Lung (tissue), 12 donors: ENCODE data around the gene ZNF260. TPM values are rescaled to one million over a fixed set of nuclear protein-coding genes. Genes with fewer than 3 reads are reported as not detected.
A peak's percentile ranks its signal among the peaks of the same experiment; 100 is the strongest.

Source experiments
- ATAC-seq: fragments of 200-7000 bp; cut with Tn5 transposase; one replicate; pipeline ENCODE4 v1.9.1; 2020; ENCODE audit warnings: moderate number of reproducible peaks; ENCODE audit not compliant: insufficient read depth, low FRiP score
- DNase-seq, 3 donors: peaks; one replicate each; pipeline ENCODE4 v3.0.0-alpha.2; 2013 to 2017
- H3K27ac ChIP-seq, 2 donors: one replicate each; pipeline ENCODE4 v1.5.1; 2013; ENCODE audit warnings: mild to moderate bottlenecking in 2 of 2, moderate library complexity in 2 of 2, control low read depth in 1 of 2, inconsistent platforms in 1 of 2, low read depth in 1 of 2, low read length in 1 of 2
- H3K27me3 ChIP-seq, 3 donors: one replicate each; pipeline ENCODE4 v1.5.1; 2013; ENCODE audit warnings: low read length in 2 of 3; ENCODE audit not compliant: control insufficient read depth in 3 of 3, insufficient read depth in 3 of 3
- H3K36me3 ChIP-seq, 4 donors: one replicate each; pipeline ENCODE4 v1.5.1; 2013; ENCODE audit warnings: low read length in 4 of 4, mild to moderate bottlenecking in 1 of 4, moderate library complexity in 1 of 4; ENCODE audit not compliant: control insufficient read depth in 4 of 4, insufficient read depth in 4 of 4
- H3K4me1 ChIP-seq, 5 donors: one replicate each; pipeline ENCODE4 v1.5.1; 2013; ENCODE audit warnings: low read length in 5 of 5, mild to moderate bottlenecking in 2 of 5, moderate library complexity in 1 of 5; ENCODE audit not compliant: control insufficient read depth in 5 of 5, insufficient read depth in 5 of 5
- H3K4me3 ChIP-seq: one replicate; pipeline ENCODE4 v1.5.1; 2013; ENCODE audit warnings: mild to moderate bottlenecking, control low read depth, moderate library complexity
- H3K9ac ChIP-seq, 2 donors: one replicate each; pipeline ENCODE4 v1.5.1; 2013; ENCODE audit warnings: low read length in 2 of 2, control low read depth in 1 of 2; ENCODE audit not compliant: insufficient read depth in 1 of 2
- H3K9me3 ChIP-seq, 4 donors: one replicate each; pipeline ENCODE4 v1.5.1; 2013; ENCODE audit warnings: low read length in 3 of 4, mild to moderate bottlenecking in 1 of 4, moderate library complexity in 1 of 4; ENCODE audit not compliant: control insufficient read depth in 4 of 4, insufficient read depth in 3 of 4
- WGBS, 2 donors: extraction: QIAGEN DNeasy Blood & Tissue Kit; methylation state at CpG; one replicate each; pipeline ENCODE4 v1.1.7; 2013; 5-methylcytosine and 5-hydroxymethylcytosine counted together
- polyA plus RNA-seq, 2 donors: library from polyadenylated mRNA; stranded (reverse); fragments of 200-250 nt; gene quantifications; one replicate each; pipeline ENCODE4 v1.2.1, GENCODE V29; 2013
- total RNA-seq, 2 donors: library from RNA; depleted of rRNA in 1 of 2; stranded (reverse); fragments of >200 nt in 1 of 2; gene quantifications; one replicate each; pipeline ENCODE4 v1.2.1, GENCODE V29; 2014 to 2021
- TF ChIP-seq, protein P1 (sequence below): IDR thresholded peaks from 2 replicates; pipeline ENCODE4 v1.5.1; 2012; ENCODE audit warnings: mild to moderate bottlenecking; ENCODE audit errors: control extremely low read depth, extremely low read depth
- donor health status: control.
- donor health status: control.
- donor health status: Bipolar disorder and iron deficiency.
- donor health status: healthy.
- donor health status: DM: yes; HTN: yes; CAD: no.

Gene ZNF260
- total and polyA plus RNA-seq, 4 donors = 3.0 to 28.3 (median 6.3) TPM

DNA sequence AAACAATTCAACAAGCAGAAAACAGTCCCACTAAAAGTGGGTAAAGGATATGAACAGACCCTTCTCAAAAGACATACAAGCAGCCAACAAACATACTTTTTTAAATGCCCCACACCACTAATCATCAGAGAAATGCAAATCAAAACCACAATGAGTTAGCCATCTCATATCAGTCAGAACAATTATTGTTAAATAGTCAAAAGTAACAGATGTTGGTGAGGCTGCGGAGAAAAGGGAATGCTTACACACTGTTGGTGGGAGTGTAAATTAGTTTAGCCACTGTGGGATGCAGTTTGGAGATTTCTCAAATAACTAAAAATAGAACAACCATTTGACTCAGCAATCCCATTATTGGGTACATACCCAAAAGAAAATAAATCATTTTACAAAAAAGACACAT, 36.3 kb upstream of the ZNF260 start:
- H3K4me1 ChIP-seq = no peaks in the 10 kb centered on the region
- H3K9me3 ChIP-seq = peaks cover 5 to 38% (median 24%) of the 10 kb centered on the region in 4 donors
- peaks cover 9 to 32% (median 30%) of the 10 kb centered on the region in 4 donors for H3K36me3 ChIP-seq
- no peaks in the 10 kb centered on the region for H3K27me3 ChIP-seq
- H3K4me3 ChIP-seq = no peak overlapping the region
- ATAC-seq (no peak), DNase-seq (no peak)
- H3K9ac ChIP-seq = no peak overlapping the region
- WGBS, 2 donors = 96 to 100% methylated on average over 1 of the region's 1 CpG
- TF ChIP-seq, protein P1, sequence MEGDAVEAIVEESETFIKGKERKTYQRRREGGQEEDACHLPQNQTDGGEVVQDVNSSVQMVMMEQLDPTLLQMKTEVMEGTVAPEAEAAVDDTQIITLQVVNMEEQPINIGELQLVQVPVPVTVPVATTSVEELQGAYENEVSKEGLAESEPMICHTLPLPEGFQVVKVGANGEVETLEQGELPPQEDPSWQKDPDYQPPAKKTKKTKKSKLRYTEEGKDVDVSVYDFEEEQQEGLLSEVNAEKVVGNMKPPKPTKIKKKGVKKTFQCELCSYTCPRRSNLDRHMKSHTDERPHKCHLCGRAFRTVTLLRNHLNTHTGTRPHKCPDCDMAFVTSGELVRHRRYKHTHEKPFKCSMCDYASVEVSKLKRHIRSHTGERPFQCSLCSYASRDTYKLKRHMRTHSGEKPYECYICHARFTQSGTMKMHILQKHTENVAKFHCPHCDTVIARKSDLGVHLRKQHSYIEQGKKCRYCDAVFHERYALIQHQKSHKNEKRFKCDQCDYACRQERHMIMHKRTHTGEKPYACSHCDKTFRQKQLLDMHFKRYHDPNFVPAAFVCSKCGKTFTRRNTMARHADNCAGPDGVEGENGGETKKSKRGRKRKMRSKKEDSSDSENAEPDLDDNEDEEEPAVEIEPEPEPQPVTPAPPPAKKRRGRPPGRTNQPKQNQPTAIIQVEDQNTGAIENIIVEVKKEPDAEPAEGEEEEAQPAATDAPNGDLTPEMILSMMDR = no peak
- no peak overlapping the region for H3K27ac ChIP-seq

DNA sequence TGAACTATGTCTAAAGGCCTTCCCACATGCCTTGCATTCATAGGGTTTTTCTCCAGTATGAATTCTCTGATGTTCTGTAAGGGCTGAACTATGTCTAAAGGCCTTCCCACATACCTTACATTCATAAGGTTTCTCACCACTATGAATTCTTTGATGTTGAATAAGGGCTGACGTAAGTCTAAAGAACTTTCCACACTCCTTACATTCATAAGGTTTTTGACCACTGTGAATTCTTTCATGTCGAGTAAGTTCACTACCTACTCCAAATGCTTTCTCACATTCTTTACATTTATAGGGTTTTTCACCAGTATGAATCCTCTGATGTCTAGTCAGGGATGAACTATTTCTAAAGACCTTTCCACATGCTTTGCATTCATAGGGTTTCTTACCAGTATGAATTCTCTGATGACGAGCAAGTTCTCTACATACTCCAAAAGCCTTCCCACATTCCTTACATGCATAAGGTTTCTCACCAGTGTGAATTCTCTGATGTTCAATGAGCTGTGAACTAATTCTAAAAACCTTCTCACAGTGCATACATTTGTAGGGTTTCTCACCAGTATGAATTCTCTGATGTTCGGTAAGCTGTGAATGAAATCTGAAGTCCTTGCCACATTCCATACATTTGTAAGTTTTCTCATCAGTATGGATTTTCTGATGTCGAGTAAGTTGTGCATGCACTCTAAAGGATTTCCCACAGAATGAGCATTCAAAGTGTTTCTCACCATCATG, 19.1 kb upstream of the ZNF260 start:
- TF ChIP-seq, protein P1 = no peak
- ATAC-seq = no peak
- DNase-seq = no peak
- peaks cover 20 to 64% (median 52%) of the 10 kb centered on the region in 4 donors for H3K9me3 ChIP-seq
- WGBS, 2 donors = 97 to 99% methylated on average over 5 of the region's 5 CpGs
- no peaks in the 10 kb centered on the region for H3K4me1 ChIP-seq
- H3K4me3 ChIP-seq = no peak overlapping the region
- peaks cover 20 to 90% (median 66%) of the 10 kb centered on the region in 4 donors for H3K36me3 ChIP-seq
- no peak overlapping the region for H3K27ac ChIP-seq
- H3K27me3 ChIP-seq = no peaks in the 10 kb centered on the region
- H3K9ac ChIP-seq = no peak overlapping the region

DNA sequence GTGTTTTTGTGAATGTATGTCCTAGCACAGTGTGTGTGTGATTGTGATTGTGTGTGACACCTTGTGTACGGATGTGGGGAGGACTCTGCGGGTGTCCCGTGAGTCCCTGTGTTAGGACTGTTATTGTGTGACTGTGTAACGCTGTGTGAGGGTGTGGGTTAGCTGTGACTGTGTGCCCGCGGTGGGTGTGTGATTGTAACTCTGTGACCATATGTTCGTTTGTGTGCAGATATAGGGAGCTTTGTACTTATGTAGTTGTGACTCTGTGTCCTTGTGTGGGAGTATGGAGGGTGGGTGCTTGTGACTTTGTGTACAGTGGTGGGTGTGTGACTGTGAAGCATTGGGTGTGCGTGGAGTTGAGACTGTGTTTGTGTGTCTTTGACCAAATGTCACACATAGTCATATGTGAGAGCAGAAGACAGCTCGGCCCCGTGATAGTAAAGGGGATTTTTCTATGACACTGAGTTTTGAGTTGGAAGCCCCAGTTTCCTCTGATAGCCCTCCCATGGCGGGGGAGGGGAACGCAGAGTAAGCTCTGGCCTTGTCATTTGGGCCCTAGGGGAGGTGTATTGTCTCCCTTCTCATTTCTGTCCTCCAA, 949 bp upstream of the ZNF260 start:
- peak overlapping the region; percentile 80 to 99 for H3K9ac ChIP-seq
- DNase-seq (no peak), ATAC-seq (no peak)
- TF ChIP-seq, protein P1 = no peak
- peaks cover 0 to 15% (median 4%) of the 10 kb centered on the region in 5 donors for H3K4me1 ChIP-seq
- 14 to 19% methylated on average over 12 of the region's 12 CpGs for WGBS, 2 donors
- H3K36me3 ChIP-seq = peaks cover 1 to 28% (median 14%) of the 10 kb centered on the region in 4 donors
- H3K9me3 ChIP-seq = peaks cover 0 to 16% (median 13%) of the 10 kb centered on the region in 4 donors
- H3K27me3 ChIP-seq = no peaks in the 10 kb centered on the region
- peak overlapping the region; percentile 93 to 95 for H3K27ac ChIP-seq
- H3K4me3 ChIP-seq = peak overlapping the region; percentile 71
